Activated CD4-positive, alpha-beta memory T cell treated with anti-CD3 and anti-CD28 coated beads, Interleukin-2, amount 10 ng/mL, durations not matched to agents 7 days and 5 days (primary cell): Measurements from ENCODE around the gene PTGER2. TPM values are rescaled to one million over a fixed set of nuclear protein-coding genes. Genes with fewer than 3 reads are reported as not detected.

Source experiments
- CTCF ChIA-PET: fragments of 350-600 bp; sonication (Branson Sonifier 250); formaldehyde crosslinking; loops from one replicate; lab custom pipeline; 2021; ENCODE audit warnings: antibody characterized with exemption, inconsistent platforms; lab: Charles Lee
- POLR2A ChIA-PET: fragments of 350-600 bp; sonication (Branson Sonifier 250); formaldehyde crosslinking; loops from one replicate; lab custom pipeline; 2021; ENCODE audit warnings: antibody characterized with exemption; lab: Charles Lee
- DNase-seq: peaks from one replicate; pipeline ENCODE4 v3.0.0-alpha.2; 2020
- H3K27ac Mint-ChIP-seq: one replicate; pipeline ENCODE4 v1.8.0; 2021; ENCODE audit warnings: mild to moderate bottlenecking, mixed read lengths
- H3K27me3 Mint-ChIP-seq: one replicate; pipeline ENCODE4 v1.8.0; 2021; ENCODE audit warnings: mixed read lengths
- H3K36me3 Mint-ChIP-seq: one replicate; pipeline ENCODE4 v1.8.0; 2021; ENCODE audit warnings: low read depth, mixed read lengths
- H3K4me1 Mint-ChIP-seq: one replicate; pipeline ENCODE4 v1.8.0; 2021; ENCODE audit warnings: mixed read lengths
- H3K4me3 Mint-ChIP-seq: one replicate; pipeline ENCODE4 v1.8.0; 2021; ENCODE audit warnings: mild to moderate bottlenecking, mixed read lengths
- H3K9me3 Mint-ChIP-seq: one replicate; pipeline ENCODE4 v1.8.0; 2021; ENCODE audit warnings: mixed read lengths
- total RNA-seq, 2 experiments: library from RNA; stranded (reverse); gene quantifications; one replicate each; pipeline ENCODE4 v1.2.3, GENCODE V29; 2021

Gene PTGER2
- total RNA-seq, 2 experiments from 2014 or later, result 108 to 112 TPM

GRCh38 chr14:52348279-52348678 lies 34.2 kb downstream of the PTGER2 start:
- ChIA-PET POLR2A (no interaction called here), CTCF (no interaction called here)
- Mint-ChIP-seq H3K27ac (no peak overlapping the region), H3K27me3 (peaks cover 14% of the 10 kb centered on the region), H3K4me1 (peaks cover 46% of the 10 kb centered on the region), H3K36me3 (peaks cover 30% of the 10 kb centered on the region), H3K9me3 (peaks cover 13% of the 10 kb centered on the region), H3K4me3 (no peak overlapping the region)
- no peak for DNase-seq

GRCh38 chr14:52348776-52349175 lies 34.7 kb downstream of the PTGER2 start:
- POLR2A ChIA-PET, result interaction anchor here (5.2 kb wide), 1 partner anchor 23 kb away, joined by 64 read pairs; no protein-coding TSS in a partner anchor
- Mint-ChIP-seq H3K36me3 (peaks cover 26% of the 10 kb centered on the region), H3K9me3 (peaks cover 10% of the 10 kb centered on the region), H3K4me3 (no peak overlapping the region), H3K27ac (no peak overlapping the region), H3K4me1 (peaks cover 50% of the 10 kb centered on the region), H3K27me3 (peaks cover 12% of the 10 kb centered on the region)
- DNase-seq, result no peak
- CTCF ChIA-PET, result no interaction called here

GRCh38 chr14:52349731-52350130 lies 35.6 kb downstream of the PTGER2 start:
- Mint-ChIP-seq H3K27me3 (peaks cover 9% of the 10 kb centered on the region), H3K9me3 (peaks cover 6% of the 10 kb centered on the region), H3K4me3 (no peak overlapping the region), H3K27ac (no peak overlapping the region), H3K36me3 (peaks cover 31% of the 10 kb centered on the region), H3K4me1 (peaks cover 60% of the 10 kb centered on the region)
- no peak for DNase-seq
- ChIA-PET POLR2A (interaction anchor here (1.4 to 5.8 kb wide), 3 partner anchors 24 to 54 kb away, joined by 3 to 254 read pairs (median 64); partner anchors contain the start of gene PTGER2), CTCF (no interaction called here)

- peak overlapping the region; percentile 95 for H3K27ac Mint-ChIP-seq
- no peak for DNase-seq
- peaks cover 67% of the 10 kb centered on the region for H3K4me1 Mint-ChIP-seq
- no peak overlapping the region for H3K4me3 Mint-ChIP-seq
- H3K36me3 Mint-ChIP-seq, result peaks cover 33% of the 10 kb centered on the region
- peaks cover 9% of the 10 kb centered on the region for H3K9me3 Mint-ChIP-seq
- ChIA-PET CTCF (interaction anchor here (1.1 to 3.5 kb wide), 2 partner anchors 34 to 73 kb away, joined by 3 to 28 read pairs; partner anchors contain the start of gene PTGER2), POLR2A (interaction anchor here (0.6 to 5.8 kb wide), 11 partner anchors 7 to 503 kb away, joined by 3 to 254 read pairs (median 6); partner anchors contain the start of genes GPR137C, PTGER2 and TXNDC16)
- peaks cover 4% of the 10 kb centered on the region for H3K27me3 Mint-ChIP-seq
Measured at GRCh38 chr14:52350445-52350844, 36.3 kb downstream of the PTGER2 start.

- peaks cover 13% of the 10 kb centered on the region for H3K9me3 Mint-ChIP-seq
- H3K4me3 Mint-ChIP-seq, result peak overlapping the region; percentile 72
- ChIA-PET POLR2A (interaction anchor here (0.6 to 5.8 kb wide), 17 partner anchors 8 to 504 kb away, joined by 3 to 254 read pairs (median 5); partner anchors contain the start of genes GPR137C, PTGER2 and TXNDC16), CTCF (interaction anchor here (0.6 to 3.5 kb wide), 8 partner anchors 21 to 72 kb away, joined by 3 to 28 read pairs (median 3); partner anchors contain the start of gene PTGER2)
- peaks cover 74% of the 10 kb centered on the region for H3K4me1 Mint-ChIP-seq
- peaks cover 4% of the 10 kb centered on the region for H3K27me3 Mint-ChIP-seq
- H3K36me3 Mint-ChIP-seq, result peaks cover 40% of the 10 kb centered on the region
- peak; percentile 39 for DNase-seq
- peak overlapping the region; percentile 95 for H3K27ac Mint-ChIP-seq
Measured at GRCh38 chr14:52351233-52352060, 37.3 kb downstream of the PTGER2 start.

- ChIA-PET POLR2A (interaction anchor here (0.8 to 5.8 kb wide), 18 partner anchors 9 to 491 kb away, joined by 3 to 254 read pairs (median 5); partner anchors contain the start of genes GNG2, GPR137C, PTGER2 and TXNDC16), CTCF (interaction anchor here (0.6 to 3.5 kb wide), 7 partner anchors 22 to 51 kb away, joined by 3 to 28 read pairs (median 3); partner anchors contain the start of gene PTGER2)
- peak; percentile 81 for DNase-seq
- Mint-ChIP-seq H3K27me3 (peaks cover 4% of the 10 kb centered on the region), H3K36me3 (peaks cover 40% of the 10 kb centered on the region), H3K27ac (peak overlapping the region; percentile 95), H3K4me3 (peak overlapping the region; percentile 72), H3K9me3 (peaks cover 13% of the 10 kb centered on the region), H3K4me1 (peaks cover 74% of the 10 kb centered on the region)
Measured at GRCh38 chr14:52352061-52352491, 38.0 kb downstream of the PTGER2 start.

- ChIA-PET POLR2A (interaction anchor here (0.8 to 5.8 kb wide), 16 partner anchors 10 to 492 kb away, joined by 3 to 254 read pairs (median 5); partner anchors contain the start of genes GNG2, GPR137C, PTGER2 and TXNDC16), CTCF (interaction anchor here (0.8 to 3.5 kb wide), 6 partner anchors 22 to 49 kb away, joined by 3 to 28 read pairs (median 5); partner anchors contain the start of gene PTGER2)
- Mint-ChIP-seq H3K9me3 (peaks cover 13% of the 10 kb centered on the region), H3K4me3 (peak overlapping the region; percentile 72), H3K27ac (peak overlapping the region; percentile 95), H3K36me3 (peaks cover 40% of the 10 kb centered on the region), H3K4me1 (peaks cover 74% of the 10 kb centered on the region), H3K27me3 (peaks cover 3% of the 10 kb centered on the region)
- DNase-seq, result no peak
Measured at GRCh38 chr14:52352569-52352968, 38.5 kb downstream of the PTGER2 start.

GRCh38 chr14:52354242-52354641 lies 40.1 kb downstream of the PTGER2 start:
- ChIA-PET CTCF (interaction anchor here (2.3 kb wide), 1 partner anchor 24 kb away, joined by 7 read pairs; no protein-coding TSS in a partner anchor), POLR2A (interaction anchor here (4.2 to 5.8 kb wide), 2 partner anchors 39 to 48 kb away, joined by 52 to 254 read pairs; partner anchors contain the start of gene PTGER2)
- Mint-ChIP-seq H3K27ac (peak overlapping the region; percentile 95), H3K27me3 (peaks cover 3% of the 10 kb centered on the region), H3K36me3 (peaks cover 39% of the 10 kb centered on the region), H3K4me1 (peaks cover 69% of the 10 kb centered on the region), H3K9me3 (peaks cover 13% of the 10 kb centered on the region), H3K4me3 (no peak overlapping the region)
- no peak for DNase-seq

- H3K9me3 Mint-ChIP-seq, result peaks cover 13% of the 10 kb centered on the region
- H3K4me3 Mint-ChIP-seq, result no peak overlapping the region
- peaks cover 64% of the 10 kb centered on the region for H3K4me1 Mint-ChIP-seq
- peak overlapping the region; percentile 95 for H3K27ac Mint-ChIP-seq
- ChIA-PET POLR2A (no interaction called here), CTCF (interaction anchor here (2.3 kb wide), 1 partner anchor 23 kb away, joined by 7 read pairs; no protein-coding TSS in a partner anchor)
- peaks cover 3% of the 10 kb centered on the region for H3K27me3 Mint-ChIP-seq
- H3K36me3 Mint-ChIP-seq, result peaks cover 33% of the 10 kb centered on the region
- DNase-seq, result no peak
Measured at GRCh38 chr14:52355016-52355431, 40.9 kb downstream of the PTGER2 start.

GRCh38 chr14:52355526-52355925 lies 41.4 kb downstream of the PTGER2 start:
- H3K36me3 Mint-ChIP-seq, result peaks cover 28% of the 10 kb centered on the region
- peaks cover 3% of the 10 kb centered on the region for H3K27me3 Mint-ChIP-seq
- H3K4me1 Mint-ChIP-seq, result peaks cover 62% of the 10 kb centered on the region
- no peak for DNase-seq
- POLR2A ChIA-PET, result no interaction called here
- H3K4me3 Mint-ChIP-seq, result no peak overlapping the region
- peak overlapping the region; percentile 95 for H3K27ac Mint-ChIP-seq
- CTCF ChIA-PET, result no interaction called here
- H3K9me3 Mint-ChIP-seq, result peaks cover 8% of the 10 kb centered on the region

- no peak overlapping the region for H3K4me3 Mint-ChIP-seq
- no peak for DNase-seq
- ChIA-PET POLR2A (no interaction called here), CTCF (no interaction called here)
- H3K36me3 Mint-ChIP-seq, result peaks cover 26% of the 10 kb centered on the region
- H3K4me1 Mint-ChIP-seq, result peaks cover 62% of the 10 kb centered on the region
- no peak overlapping the region for H3K27ac Mint-ChIP-seq
- H3K9me3 Mint-ChIP-seq, result peaks cover 7% of the 10 kb centered on the region
- H3K27me3 Mint-ChIP-seq, result peaks cover 3% of the 10 kb centered on the region
Measured at GRCh38 chr14:52356025-52356424, 41.9 kb downstream of the PTGER2 start.

- Mint-ChIP-seq H3K4me3 (no peak overlapping the region), H3K9me3 (peaks cover 3% of the 10 kb centered on the region), H3K27ac (no peak overlapping the region), H3K36me3 (peaks cover 8% of the 10 kb centered on the region), H3K27me3 (peaks cover 1% of the 10 kb centered on the region), H3K4me1 (peaks cover 16% of the 10 kb centered on the region)
- POLR2A ChIA-PET, result no interaction called here
- DNase-seq, result no peak
- CTCF ChIA-PET, result no interaction called here
Measured at GRCh38 chr14:52360831-52361230, 46.7 kb downstream of the PTGER2 start.
